ENCODE measurements around the gene KPNA6. TPM values are rescaled to one million over a fixed set of nuclear protein-coding genes. Genes with fewer than 3 reads are reported as not detected.
A peak's percentile ranks its signal among the peaks of the same experiment; 100 is the strongest.

KPNA6 gene
- total RNA-seq, 1 experiment from 2014 or later = 39.7 TPM

DNA sequence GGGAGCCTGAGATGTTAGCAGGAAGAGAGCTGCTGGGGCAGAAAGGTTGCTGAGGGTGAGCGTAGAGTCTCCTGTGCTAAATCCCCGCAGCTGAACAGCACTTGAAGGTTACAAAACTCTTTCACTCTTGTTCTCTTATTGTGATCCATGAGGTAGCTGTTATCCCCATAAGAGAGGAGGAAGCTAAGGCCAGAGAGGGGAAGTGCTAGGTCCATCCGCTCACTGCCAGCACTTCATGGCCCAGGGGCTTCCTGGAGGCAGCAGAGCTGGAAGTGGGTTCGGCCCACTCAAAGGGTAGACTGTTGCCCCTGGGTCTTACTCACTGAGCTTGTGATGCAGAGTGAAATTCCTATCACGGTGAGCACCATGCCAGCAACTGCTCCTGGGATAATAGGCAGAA lies 108.7 kb downstream of the KPNA6 start:
- DNase-seq (ENCODE audit: low read depth) = no peak

DNA sequence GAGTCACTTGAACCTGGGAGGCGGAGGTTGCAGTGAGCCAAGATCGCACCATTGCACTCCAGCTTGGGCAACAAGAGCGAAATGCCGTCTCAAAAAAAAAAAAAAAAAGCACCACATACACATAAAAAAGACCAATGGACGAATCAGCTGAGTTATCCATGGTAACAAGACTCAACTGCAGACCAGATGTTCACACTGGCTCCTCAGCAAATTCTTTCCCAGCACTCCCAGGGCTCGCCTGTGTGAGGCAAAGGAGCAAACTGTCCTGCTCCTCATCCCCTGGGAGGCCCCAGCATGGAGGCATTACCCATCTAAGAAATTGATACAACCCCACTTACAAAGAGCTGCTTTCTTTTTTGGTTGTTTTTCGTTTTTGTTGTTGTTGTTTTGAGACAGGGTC lies 111.2 kb downstream of the KPNA6 start:
- no peak for DNase-seq (ENCODE audit: low read depth)

DNA sequence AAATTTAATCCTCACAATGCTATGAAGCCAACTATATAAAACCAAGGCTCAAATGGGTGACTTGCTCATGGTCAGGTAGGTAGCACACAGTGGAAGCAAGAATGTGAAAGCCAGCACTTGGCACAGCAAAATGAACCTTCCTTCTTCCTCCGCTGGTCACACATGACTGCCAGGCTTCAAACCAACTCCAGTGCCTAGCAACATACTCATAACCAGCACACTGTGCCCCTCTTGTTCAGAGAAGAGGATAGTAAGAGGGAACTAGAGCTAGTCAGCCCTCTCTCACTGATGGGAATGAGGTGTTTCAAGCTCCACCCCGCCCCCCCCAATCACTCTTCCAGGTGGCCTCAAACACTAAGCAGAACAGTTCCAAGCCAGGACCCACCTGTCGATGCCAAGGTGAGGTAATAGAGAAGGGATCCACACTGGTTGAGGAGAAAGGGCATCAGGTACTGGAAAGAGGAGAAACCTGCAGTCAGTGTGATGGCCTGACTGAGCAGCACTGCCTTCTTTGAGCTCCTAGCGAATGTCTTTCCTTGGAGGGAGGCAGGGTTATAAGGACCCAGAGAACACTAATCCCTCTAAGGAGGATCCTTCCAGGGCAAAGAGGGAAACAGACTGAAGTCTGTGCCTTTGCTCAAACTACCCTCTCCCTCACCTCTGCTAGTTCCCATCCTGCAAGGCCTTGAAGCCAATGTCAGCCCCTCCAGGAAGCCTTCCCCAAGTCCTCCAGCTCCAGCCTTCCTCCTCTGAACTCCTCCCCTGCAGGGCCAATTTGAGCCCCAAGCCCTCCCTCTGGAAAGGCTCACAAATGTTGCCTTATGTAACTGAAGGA lies 113.1 kb downstream of the KPNA6 start:
- no peak for DNase-seq (ENCODE audit: low read depth)

DNA sequence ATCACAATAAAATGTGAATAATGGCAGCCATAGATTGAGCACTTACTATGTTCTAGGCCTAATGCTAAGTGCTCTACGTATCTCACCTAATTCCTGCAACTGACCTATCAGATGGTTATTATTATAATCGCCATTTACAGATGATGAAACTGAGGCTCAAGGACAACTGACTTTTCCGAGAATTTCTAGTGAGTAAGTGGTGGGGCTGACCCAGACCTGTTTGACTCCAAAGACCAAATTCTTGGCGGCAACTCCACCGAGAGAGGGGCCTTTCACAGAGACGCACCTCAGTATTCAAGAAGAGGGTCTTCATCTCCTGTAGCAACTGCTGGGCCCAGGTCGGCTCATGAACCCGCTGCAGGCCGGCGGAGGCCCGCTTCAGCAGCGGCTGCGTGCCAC lies 113.7 kb downstream of the KPNA6 start:
- DNase-seq (ENCODE audit: low read depth) = no peak

DNA sequence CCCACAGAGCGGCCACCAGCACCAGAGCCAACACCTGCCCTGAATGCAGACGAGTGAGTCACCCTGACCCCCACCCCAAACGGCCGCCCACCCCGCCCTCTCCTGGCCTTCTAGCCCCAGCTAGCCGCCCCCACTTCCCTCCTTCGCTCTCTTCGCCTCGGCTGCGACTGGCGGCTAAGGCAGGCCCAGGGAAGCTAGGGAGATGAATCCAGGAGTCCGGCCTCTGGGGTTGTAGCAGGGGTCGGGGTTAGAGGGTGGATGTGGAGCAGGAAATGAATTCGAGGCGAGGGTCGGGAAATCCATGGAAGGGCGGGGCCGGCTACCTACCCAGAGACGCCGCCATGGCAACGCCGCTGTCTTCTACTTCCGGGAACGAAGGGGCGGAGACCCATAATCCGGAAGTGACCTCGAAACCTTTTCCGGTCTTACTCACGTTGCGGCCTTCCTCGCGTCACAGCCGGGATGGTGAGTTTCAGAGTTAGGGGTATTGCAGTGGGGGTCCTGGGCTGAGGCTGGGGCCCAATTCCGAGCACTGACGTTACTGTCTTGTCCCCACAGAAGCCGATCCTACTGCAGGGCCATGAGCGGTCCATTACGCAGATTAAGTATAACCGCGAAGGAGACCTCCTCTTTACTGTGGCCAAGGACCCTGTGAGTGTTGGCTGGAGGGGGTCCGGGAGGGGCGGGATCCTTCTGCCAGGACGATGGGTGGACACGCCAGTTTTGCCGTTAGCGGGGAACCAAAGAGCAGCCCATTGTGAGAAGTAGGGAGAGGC lies 114.3 kb downstream of the KPNA6 start, which contains the start of the genes EIF3I and TMEM234:
EIF3I (plus strand) TSS at position 428 of the 776 bp plus-strand sequence; CDS start at position 463, 35 bp downstream.
TMEM234 (minus strand) TSS at position 374 of the 776 bp plus-strand sequence; CDS start at position 343, 31 bp downstream.
- DNase-seq (ENCODE audit: low read depth) = peak; percentile 90

DNA sequence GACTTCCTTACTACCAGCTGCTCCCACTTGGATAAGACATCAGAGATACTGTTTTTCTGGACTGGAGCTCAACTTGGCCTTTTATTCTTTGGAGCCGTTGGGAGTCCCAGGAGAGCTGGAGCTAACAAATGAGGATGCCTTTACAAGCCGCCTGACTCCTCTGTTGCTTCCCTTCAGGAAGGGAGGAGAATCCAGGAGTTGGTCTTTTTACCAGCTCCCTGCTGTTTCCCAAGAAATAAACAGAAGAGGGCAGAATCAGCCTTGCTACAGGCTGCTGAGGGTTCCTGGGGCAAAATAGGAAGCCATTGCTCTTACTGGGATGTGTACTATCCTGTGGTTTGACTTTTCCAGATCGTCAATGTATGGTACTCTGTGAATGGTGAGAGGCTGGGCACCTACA lies 115.8 kb downstream of the KPNA6 start:
- DNase-seq (ENCODE audit: low read depth) = no peak

DNA sequence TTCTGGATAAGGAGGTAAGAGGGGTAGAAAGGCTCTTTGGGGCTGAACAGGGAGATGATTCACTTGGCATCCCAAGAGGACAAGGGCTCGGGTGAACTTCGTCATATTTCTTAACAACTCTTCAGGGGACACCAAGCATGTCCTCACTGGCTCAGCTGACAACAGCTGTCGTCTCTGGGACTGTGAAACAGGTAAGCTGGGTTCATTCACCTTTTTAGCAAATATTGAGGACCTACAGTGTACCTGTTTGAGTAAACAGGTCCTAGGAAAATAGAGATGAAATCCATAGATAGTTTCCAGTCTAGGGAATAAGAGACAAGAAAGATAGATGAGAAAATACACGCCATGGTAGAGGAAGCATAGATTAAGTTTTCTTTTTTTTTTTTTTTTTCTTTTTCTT lies 116.4 kb downstream of the KPNA6 start:
- DNase-seq (ENCODE audit: low read depth) = no peak

Other genes starting within 250 kb of the KPNA6 start
- 225 and 397 TPM in 2 replicates for gene PTP4A2, start 169.7 kb upstream of the KPNA6 start, total RNA-seq (2014; rRNA removed; shearing (Covaris generic))
- 54.4 and 59.0 TPM in 2 replicates for gene KHDRBS1, start 94.2 kb upstream of the KPNA6 start, total RNA-seq (2014; rRNA removed; shearing (Covaris generic))
- gene TMEM39B, start 35.1 kb upstream of the KPNA6 start, total RNA-seq (2014; rRNA removed; shearing (Covaris generic)) = 6.9 and 13.0 TPM in 2 replicates
- gene TXLNA, start 71.6 kb downstream of the KPNA6 start, total RNA-seq (2014; rRNA removed; shearing (Covaris generic)) = 48.4 and 57.0 TPM in 2 replicates
- gene CCDC28B, start 92.5 kb downstream of the KPNA6 start, total RNA-seq (2014; rRNA removed; shearing (Covaris generic)) = 29.1 and 37.4 TPM in 2 replicates
- gene IQCC, start 97.6 kb downstream of the KPNA6 start, total RNA-seq (2014; rRNA removed; shearing (Covaris generic)) = 2.9 and 5.6 TPM in 2 replicates
- not detected in 2 replicates for gene DCDC2B, start 101.0 kb downstream of the KPNA6 start, total RNA-seq (2014; rRNA removed; shearing (Covaris generic))
- 14.9 and 16.2 TPM in 2 replicates for gene TMEM234, start 114.3 kb downstream of the KPNA6 start, total RNA-seq (2014; rRNA removed; shearing (Covaris generic))
- gene EIF3I, start 114.4 kb downstream of the KPNA6 start, total RNA-seq (2014; rRNA removed; shearing (Covaris generic)) = 423 and 475 TPM in 2 replicates
- gene FAM167B, start 139.2 kb downstream of the KPNA6 start, total RNA-seq (2014; rRNA removed; shearing (Covaris generic)) = 0.49 TPM in 1 of 2 replicates, not detected in the other
- gene LCK, start 143.2 kb downstream of the KPNA6 start, total RNA-seq (2014; rRNA removed; shearing (Covaris generic)) = not detected in 2 replicates
- gene HDAC1, start 184.0 kb downstream of the KPNA6 start, total RNA-seq (2014; rRNA removed; shearing (Covaris generic)) = 115 and 121 TPM in 2 replicates
- 31.7 and 47.7 TPM in 2 replicates for gene MARCKSL1, start 228.2 kb downstream of the KPNA6 start, total RNA-seq (2014; rRNA removed; shearing (Covaris generic))

Data from RPMI7951 (cell line).